Measurements from ENCODE around the gene MEOX1. TPM values are rescaled to one million over a fixed set of nuclear protein-coding genes. Genes with fewer than 3 reads are reported as not detected.
"Not testable (repeated sequence)": the region's sequence is repeated elsewhere in the genome, so short reads cannot be mapped to it uniquely, and the experiment has no call there.

Gene MEOX1
- total and polyA plus RNA-seq, 2 experiments from 2014 or later = not detected

DNA sequence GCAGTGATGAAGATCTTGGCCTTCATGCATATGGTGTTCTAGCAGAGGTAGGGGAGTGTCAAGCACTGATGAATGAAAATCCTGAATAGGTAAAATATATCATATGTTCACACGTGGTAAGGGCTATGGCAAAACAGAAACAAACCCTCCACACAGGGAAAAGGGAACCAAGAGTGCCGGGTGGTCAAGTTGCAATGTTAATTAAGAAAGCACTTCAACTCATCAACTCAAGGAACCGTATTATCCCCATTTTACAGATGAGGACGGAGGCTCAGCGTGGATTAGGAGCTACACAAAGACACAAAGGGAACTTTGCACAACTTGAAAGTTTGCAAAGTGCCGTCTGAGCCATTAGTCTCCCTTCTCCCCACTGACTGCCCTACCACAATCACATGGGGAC, 28.1 kb upstream of the MEOX1 start:
- no peaks in the 10 kb centered on the region for H3K9me3 ChIP-seq (ENCODE audit: low read depth)
- TF ChIP-seq EZH2phosphoT487 (IDR thresholded peaks at IDR 0.05; ENCODE audit: insufficient read depth, low read depth) = no peak
- TF ChIP-seq EZH2 (IDR thresholded peaks at IDR 0.05; ENCODE audit: insufficient read depth, poor library complexity, severe bottlenecking) = no peak
- no peaks in the 10 kb centered on the region for H3K79me2 ChIP-seq (ENCODE audit: insufficient read depth)
- H3K27me3 ChIP-seq (replicated peaks; ENCODE audit: insufficient read depth) = peaks cover 6% of the 10 kb centered on the region
- H4K20me1 ChIP-seq (ENCODE audit: insufficient read depth) = no peaks in the 10 kb centered on the region
- H3K36me3 ChIP-seq (ENCODE audit: low read depth) = no peaks in the 10 kb centered on the region
- H2AFZ ChIP-seq = no peak overlapping the region
- WGBS, 2 experiments (ENCODE audit: low coverage in 1 of 2, low lambda C conversion rate in 2 of 2, missing lambda C conversion rate in 2 of 2) = 75 to 76% methylated on average over 6 of the region's 6 CpGs
- no peaks in the 10 kb centered on the region for H3K9me2 ChIP-seq (ENCODE audit: insufficient read depth)
- H3K27ac ChIP-seq = no peak overlapping the region
- H3K4me2 ChIP-seq (ENCODE audit: unreplicated experiment) = no peak overlapping the region
- H3K4me1 ChIP-seq (ENCODE audit: insufficient read depth) = no peaks in the 10 kb centered on the region
- no peak overlapping the region for H3K9ac ChIP-seq
- in situ Hi-C loops (cut with MboI) = loop anchor here (10.0 kb wide), 1 partner anchor 175 kb away; no protein-coding TSS in a partner anchor
- DNase-seq = no peak
- no peaks in the 10 kb centered on the region for H3F3A ChIP-seq (ENCODE audit: insufficient read depth)
- no peak overlapping the region for H3K4me3 ChIP-seq

DNA sequence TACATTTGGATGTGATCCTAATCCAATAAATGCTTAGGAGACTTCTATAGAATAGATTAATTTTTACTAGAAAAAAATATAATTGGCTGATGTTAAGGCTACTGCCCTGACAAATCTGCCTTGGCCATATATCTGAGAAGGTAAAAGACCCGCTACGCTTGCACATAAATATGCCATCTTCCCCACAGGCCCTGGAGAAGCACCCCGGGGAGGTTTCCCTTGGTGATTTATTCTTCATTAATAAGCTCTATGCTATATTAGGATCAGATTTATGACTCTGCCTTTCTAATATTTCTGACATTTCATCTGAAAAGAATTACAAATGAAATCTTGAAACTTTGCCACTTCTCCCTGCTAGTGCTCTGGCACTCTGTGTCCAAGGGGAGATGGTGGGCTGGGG, 27.4 kb upstream of the MEOX1 start:
- H3K36me3 ChIP-seq (ENCODE audit: low read depth) = no peaks in the 10 kb centered on the region
- TF ChIP-seq EZH2 (IDR thresholded peaks at IDR 0.05; ENCODE audit: insufficient read depth, poor library complexity, severe bottlenecking) = no peak
- no peak for TF ChIP-seq EZH2phosphoT487 (IDR thresholded peaks at IDR 0.05; ENCODE audit: insufficient read depth, low read depth)
- WGBS, 2 experiments (ENCODE audit: low coverage in 1 of 2, low lambda C conversion rate in 2 of 2, missing lambda C conversion rate in 2 of 2) = 73 to 78% methylated on average over 3 of the region's 3 CpGs
- no peaks in the 10 kb centered on the region for H3K79me2 ChIP-seq (ENCODE audit: insufficient read depth)
- H3K27me3 ChIP-seq (replicated peaks; ENCODE audit: insufficient read depth) = peaks cover 6% of the 10 kb centered on the region
- no peak overlapping the region for H3K27ac ChIP-seq
- no peaks in the 10 kb centered on the region for H3K9me3 ChIP-seq (ENCODE audit: low read depth)
- H3K4me3 ChIP-seq = no peak overlapping the region
- H3F3A ChIP-seq (ENCODE audit: insufficient read depth) = no peaks in the 10 kb centered on the region
- H3K4me1 ChIP-seq (ENCODE audit: insufficient read depth) = no peaks in the 10 kb centered on the region
- DNase-seq = no peak
- no peaks in the 10 kb centered on the region for H3K9me2 ChIP-seq (ENCODE audit: insufficient read depth)
- no peak overlapping the region for H2AFZ ChIP-seq
- H3K4me2 ChIP-seq (ENCODE audit: unreplicated experiment) = no peak overlapping the region
- H4K20me1 ChIP-seq (ENCODE audit: insufficient read depth) = no peaks in the 10 kb centered on the region
- in situ Hi-C loops (cut with MboI) = loop anchor here (10.0 kb wide), 1 partner anchor 174 kb away; no protein-coding TSS in a partner anchor
- no peak overlapping the region for H3K9ac ChIP-seq

DNA sequence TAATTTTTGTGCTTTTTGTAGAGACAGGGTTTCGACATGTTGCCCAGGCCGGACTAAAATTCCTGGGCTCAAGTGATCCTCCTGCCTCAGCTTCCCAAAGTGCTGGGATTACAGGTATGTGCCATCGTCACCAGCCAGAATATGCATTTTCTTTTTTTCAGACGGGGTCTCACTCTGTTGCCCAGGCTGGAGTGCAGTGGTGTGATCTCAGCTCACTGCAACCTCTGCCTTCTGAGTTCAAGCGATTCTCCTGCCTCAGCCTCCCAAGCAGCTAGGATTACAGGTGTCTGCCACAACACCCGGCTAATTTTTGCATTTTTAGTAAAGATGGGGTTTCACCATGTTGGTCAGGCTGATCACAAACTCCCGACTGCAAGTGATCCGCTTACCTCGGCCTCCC, 25.2 kb upstream of the MEOX1 start:
- H3K27me3 ChIP-seq (replicated peaks; ENCODE audit: insufficient read depth); H3K4me1 ChIP-seq (ENCODE audit: insufficient read depth); H3K4me3 ChIP-seq; H2AFZ ChIP-seq; H3K9ac ChIP-seq; H3K9me2 ChIP-seq (ENCODE audit: insufficient read depth); H3K4me2 ChIP-seq (ENCODE audit: unreplicated experiment); H3F3A ChIP-seq (ENCODE audit: insufficient read depth); H3K9me3 ChIP-seq (ENCODE audit: low read depth); H3K27ac ChIP-seq; H3K79me2 ChIP-seq (ENCODE audit: insufficient read depth); H3K36me3 ChIP-seq (ENCODE audit: low read depth); H4K20me1 ChIP-seq (ENCODE audit: insufficient read depth); DNase-seq: not testable (repeated sequence)
- WGBS, 2 experiments (ENCODE audit: low coverage in 1 of 2, low lambda C conversion rate in 2 of 2, missing lambda C conversion rate in 2 of 2) = 88% methylated on average over 9 of the region's 9 CpGs
- in situ Hi-C loops (cut with MboI) = loop anchor here (10.0 kb wide), 1 partner anchor 172 kb away; no protein-coding TSS in a partner anchor

DNA sequence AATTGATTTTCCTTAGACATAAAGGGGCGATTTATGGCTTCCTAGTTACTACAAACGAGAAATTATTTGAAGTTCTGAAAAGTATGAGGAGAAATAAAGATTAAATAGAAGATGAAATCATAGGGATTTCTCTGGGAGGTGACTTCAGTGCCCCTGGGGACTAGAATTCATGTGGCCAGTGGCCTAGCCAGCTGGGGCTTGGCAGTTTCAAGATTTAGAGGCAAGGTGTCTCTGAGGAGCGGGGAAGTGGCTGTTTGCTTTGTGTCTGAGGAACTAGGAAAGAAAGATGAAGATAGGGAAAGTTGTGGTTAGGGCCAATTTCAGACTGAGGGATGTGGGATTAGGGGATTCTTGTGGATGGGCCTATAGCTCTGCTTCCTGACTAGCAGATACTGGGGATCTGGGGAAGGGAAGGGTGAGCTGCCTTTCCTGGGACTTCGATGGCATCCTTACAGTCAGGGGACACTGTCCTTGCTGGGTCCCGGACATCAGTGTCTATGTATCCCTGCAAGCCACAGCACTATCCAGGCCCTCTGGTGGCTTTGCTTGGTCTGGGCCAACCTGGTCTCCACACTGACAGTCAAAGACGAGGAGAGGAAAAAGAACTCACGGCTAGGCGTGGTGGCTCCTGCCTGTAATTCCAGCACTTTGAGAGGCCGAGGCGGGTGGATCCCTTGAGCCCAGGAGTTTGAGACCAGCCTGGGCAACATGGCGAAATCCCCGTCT, 22.4 kb upstream of the MEOX1 start:
- in situ Hi-C loops (cut with MboI) = loop anchor here (10.0 kb wide), 1 partner anchor 169 kb away; no protein-coding TSS in a partner anchor
- Histone ChIP-seq H3K9me3 (ENCODE audit: low read depth) (no peaks in the 10 kb centered on the region), H2AFZ (no peak overlapping the region), H3K27ac (no peak overlapping the region), H3K27me3 (replicated peaks; ENCODE audit: insufficient read depth) (peaks cover 6% of the 10 kb centered on the region), H3K4me1 (ENCODE audit: insufficient read depth) (no peaks in the 10 kb centered on the region), H3K4me2 (ENCODE audit: unreplicated experiment) (no peak overlapping the region), H3K9ac (no peak overlapping the region), H3K36me3 (ENCODE audit: low read depth) (no peaks in the 10 kb centered on the region), H3K79me2 (ENCODE audit: insufficient read depth) (no peaks in the 10 kb centered on the region), H4K20me1 (ENCODE audit: insufficient read depth) (no peaks in the 10 kb centered on the region), H3F3A (ENCODE audit: insufficient read depth) (no peaks in the 10 kb centered on the region), H3K4me3 (no peak overlapping the region), H3K9me2 (ENCODE audit: insufficient read depth) (no peaks in the 10 kb centered on the region)
- 87 to 90% methylated on average over 12 of the region's 12 CpGs for WGBS, 2 experiments (ENCODE audit: low coverage in 1 of 2, low lambda C conversion rate in 2 of 2, missing lambda C conversion rate in 2 of 2)
- TF ChIP-seq EZH2phosphoT487 (IDR thresholded peaks at IDR 0.05; ENCODE audit: insufficient read depth, low read depth) (no peak), EZH2 (IDR thresholded peaks at IDR 0.05; ENCODE audit: insufficient read depth, poor library complexity, severe bottlenecking) (no peak)
- DNase-seq = no peak
